ENCODE measurements around the gene CACNA2D3.
"Not testable (repeated sequence)": the region's sequence is repeated elsewhere in the genome, so short reads cannot be mapped to it uniquely, and the experiment has no call there.

Gene CACNA2D3

GRCh38 chr3:54969652-54970051 is 847.3 kb downstream of the CACNA2D3 start:
- TF ChIP-seq, protein P1, sequence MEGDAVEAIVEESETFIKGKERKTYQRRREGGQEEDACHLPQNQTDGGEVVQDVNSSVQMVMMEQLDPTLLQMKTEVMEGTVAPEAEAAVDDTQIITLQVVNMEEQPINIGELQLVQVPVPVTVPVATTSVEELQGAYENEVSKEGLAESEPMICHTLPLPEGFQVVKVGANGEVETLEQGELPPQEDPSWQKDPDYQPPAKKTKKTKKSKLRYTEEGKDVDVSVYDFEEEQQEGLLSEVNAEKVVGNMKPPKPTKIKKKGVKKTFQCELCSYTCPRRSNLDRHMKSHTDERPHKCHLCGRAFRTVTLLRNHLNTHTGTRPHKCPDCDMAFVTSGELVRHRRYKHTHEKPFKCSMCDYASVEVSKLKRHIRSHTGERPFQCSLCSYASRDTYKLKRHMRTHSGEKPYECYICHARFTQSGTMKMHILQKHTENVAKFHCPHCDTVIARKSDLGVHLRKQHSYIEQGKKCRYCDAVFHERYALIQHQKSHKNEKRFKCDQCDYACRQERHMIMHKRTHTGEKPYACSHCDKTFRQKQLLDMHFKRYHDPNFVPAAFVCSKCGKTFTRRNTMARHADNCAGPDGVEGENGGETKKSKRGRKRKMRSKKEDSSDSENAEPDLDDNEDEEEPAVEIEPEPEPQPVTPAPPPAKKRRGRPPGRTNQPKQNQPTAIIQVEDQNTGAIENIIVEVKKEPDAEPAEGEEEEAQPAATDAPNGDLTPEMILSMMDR (IDR thresholded peaks at IDR 0.05): no peak
- no peak for TF ChIP-seq ZFX (IDR thresholded peaks at IDR 0.05; ENCODE audit: borderline replicate concordance)
- H3K27ac ChIP-seq: no peak overlapping the region

DNA sequence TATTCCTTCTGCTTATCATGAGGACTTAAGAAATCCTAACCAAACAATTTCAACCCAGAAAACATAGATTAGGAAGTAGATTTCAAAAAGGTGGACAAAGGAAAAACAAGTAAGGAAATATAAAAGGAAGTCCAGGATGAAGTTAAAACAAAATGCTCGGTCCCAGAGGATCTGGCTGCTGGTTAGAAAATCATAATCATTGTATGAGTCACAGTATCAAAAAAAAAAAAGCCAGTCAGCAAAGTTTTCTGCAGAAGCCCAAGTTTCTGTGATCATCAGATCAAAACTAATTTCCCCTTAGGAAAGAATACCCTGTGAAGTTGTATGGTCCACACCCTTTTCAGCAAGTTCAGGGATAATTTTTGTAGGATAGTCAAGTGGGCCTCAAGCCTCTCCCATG is 848.5 kb downstream of the CACNA2D3 start:
- H3K27ac ChIP-seq: no peak overlapping the region
- TF ChIP-seq ZFX (IDR thresholded peaks at IDR 0.05; ENCODE audit: borderline replicate concordance): no peak
- TF ChIP-seq, protein P1 (IDR thresholded peaks at IDR 0.05): no peak

DNA sequence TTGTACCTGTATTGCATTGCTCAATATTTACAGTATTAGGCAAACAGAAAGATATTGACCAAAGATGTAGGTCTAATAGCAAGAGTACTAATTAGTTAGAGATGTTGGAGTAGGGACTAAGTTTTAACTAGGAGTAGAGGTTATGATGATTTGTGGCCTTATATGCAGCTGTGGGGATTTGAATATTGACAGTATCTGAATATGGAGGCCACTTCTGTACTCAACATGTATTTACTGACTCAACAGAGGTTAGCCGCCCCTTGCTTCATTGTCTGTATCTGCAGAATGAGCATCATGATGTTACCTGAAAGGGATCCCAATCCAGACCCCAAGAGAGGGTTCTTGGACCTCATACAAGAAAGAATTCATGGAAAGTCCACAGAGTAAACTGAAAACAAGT is 855.1 kb downstream of the CACNA2D3 start:
- H3K27ac ChIP-seq: no peak overlapping the region
- no peak for TF ChIP-seq ZFX (IDR thresholded peaks at IDR 0.05; ENCODE audit: borderline replicate concordance)
- TF ChIP-seq, protein P1 (IDR thresholded peaks at IDR 0.05): no peak

- not testable (repeated sequence) for H3K27ac ChIP-seq
Measured at GRCh38 chr3:54977946-54978345, 855.6 kb downstream of the CACNA2D3 start.

DNA sequence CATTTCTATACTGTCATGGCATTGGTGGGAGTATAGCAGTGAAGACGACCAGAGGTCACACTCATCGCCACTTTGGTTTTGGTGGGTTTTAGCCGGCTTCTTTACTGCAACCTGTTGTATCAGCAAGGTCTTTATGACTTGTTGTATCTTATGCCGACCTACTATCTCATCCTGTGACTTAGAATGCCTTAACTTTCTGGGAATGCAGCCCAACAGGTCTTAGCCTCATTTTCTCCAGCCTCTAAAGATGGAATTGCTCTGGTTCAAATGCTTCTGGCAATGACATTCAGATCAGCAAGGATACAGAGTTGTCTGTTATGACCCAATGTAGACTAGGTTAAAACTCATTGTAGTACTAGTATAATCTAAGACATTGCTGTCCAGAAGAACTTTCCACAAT is 860.5 kb downstream of the CACNA2D3 start:
- TF ChIP-seq ZFX (IDR thresholded peaks at IDR 0.05; ENCODE audit: borderline replicate concordance): no peak
- TF ChIP-seq, protein P1 (IDR thresholded peaks at IDR 0.05): no peak
- H3K27ac ChIP-seq: no peak overlapping the region

DNA sequence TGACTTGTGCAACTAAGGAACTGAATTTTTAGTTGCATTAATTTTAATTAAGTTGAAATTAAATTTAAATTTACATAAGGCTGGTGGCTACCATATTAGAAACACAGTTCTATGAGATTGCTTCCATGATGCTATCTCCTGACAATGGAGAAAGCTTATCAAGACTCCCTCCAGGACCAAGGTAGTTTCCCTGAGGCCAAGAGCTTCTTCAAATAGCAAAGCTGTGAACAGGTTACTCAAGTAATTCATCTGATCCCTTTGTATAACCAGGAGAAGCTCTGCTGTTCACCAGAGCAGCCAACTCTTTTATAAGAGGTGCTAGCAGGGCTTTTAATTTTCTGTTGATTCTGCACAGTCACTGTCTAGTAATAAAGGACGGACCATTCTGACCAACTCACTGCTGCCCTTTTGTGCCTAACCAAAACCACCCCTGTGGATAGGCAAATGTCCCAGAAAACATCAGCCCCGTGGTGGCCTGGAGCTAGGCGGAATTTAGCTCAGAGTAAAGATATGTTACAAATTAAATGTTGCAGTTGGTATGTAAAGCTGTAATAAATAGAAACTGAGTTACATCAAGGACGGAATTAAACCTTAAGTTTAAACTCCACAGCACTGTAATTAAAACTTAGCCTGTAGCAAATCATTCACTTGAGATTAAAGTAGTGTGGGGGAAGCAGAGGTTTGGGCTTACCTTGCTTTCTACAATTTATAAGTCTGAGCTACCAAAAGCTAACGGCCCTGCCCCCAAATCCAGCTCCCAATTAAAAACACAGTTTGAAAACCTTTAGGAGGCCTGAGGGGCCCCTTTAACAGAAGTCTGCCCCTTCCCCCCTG is 861.1 kb downstream of the CACNA2D3 start:
- no peak overlapping the region for H3K27ac ChIP-seq
- TF ChIP-seq, protein P1 (IDR thresholded peaks at IDR 0.05): no peak
- TF ChIP-seq ZFX (IDR thresholded peaks at IDR 0.05; ENCODE audit: borderline replicate concordance): no peak

GRCh38 chr3:54985856-54986255 is 863.5 kb downstream of the CACNA2D3 start:
- no peak overlapping the region for H3K27ac ChIP-seq
- no peak for TF ChIP-seq ZFX (IDR thresholded peaks at IDR 0.05; ENCODE audit: borderline replicate concordance)
- TF ChIP-seq, protein P1 (IDR thresholded peaks at IDR 0.05): no peak
